OCI-LY1 (cell line): Measurements from ENCODE around the gene LENG1.

Experiments used
- H2AFZ ChIP-seq: fragments of 200-600 bp; sonication (generic), shearing (Covaris generic); 2 replicates; pipeline ENCODE4 v1.6.0; 2014; ENCODE audit warnings: antibody characterized with exemption, mild to moderate bottlenecking, low read length
- H3F3A ChIP-seq: fragments of 200-600 bp; sonication (generic), shearing (Covaris generic); 2 replicates; pipeline ENCODE4 v1.6.0; 2014; ENCODE audit warnings: mild to moderate bottlenecking, antibody characterized with exemption, low read length, moderate library complexity; ENCODE audit not compliant: insufficient read depth
- H3K27ac ChIP-seq: fragments of 200-600 bp; sonication (generic); 2 replicates; pipeline ENCODE4 v1.5.1; 2014; ENCODE audit warnings: low read length, mixed run types, mild to moderate bottlenecking, low read depth; ENCODE audit not compliant: poor library complexity, severe bottlenecking
- H3K27me3 ChIP-seq: fragments of 200-600 bp; sonication (generic); 2 replicates; pipeline ENCODE4 v1.6.0; 2014; ENCODE audit warnings: antibody characterized with exemption, mild to moderate bottlenecking, low read length, moderate library complexity; ENCODE audit not compliant: insufficient read depth
- H3K36me3 ChIP-seq: fragments of 200-600 bp; sonication (generic); 2 replicates; pipeline ENCODE4 v1.6.1; 2014; ENCODE audit warnings: mild to moderate bottlenecking, antibody characterized with exemption, low read length, moderate library complexity, mixed read lengths; ENCODE audit not compliant: insufficient read depth
- H3K4me1 ChIP-seq: fragments of 200-600 bp; sonication (generic); 2 replicates; pipeline ENCODE4 v1.5.1; 2014; ENCODE audit warnings: mild to moderate bottlenecking, low read length, moderate library complexity; ENCODE audit not compliant: insufficient read depth, severe bottlenecking
- H3K4me2 ChIP-seq: fragments of 200-600 bp; sonication (generic), shearing (Covaris generic); 2 replicates; pipeline ENCODE4 v1.6.1; 2014; ENCODE audit warnings: low read length
- H3K4me3 ChIP-seq: fragments of 200-600 bp; sonication (generic); 2 replicates; pipeline ENCODE4 v1.5.1; 2014; ENCODE audit warnings: low read length, low read depth, mild to moderate bottlenecking, mixed read lengths; ENCODE audit not compliant: poor library complexity, severe bottlenecking
- H3K79me2 ChIP-seq: fragments of 200-600 bp; shearing (Covaris generic); 2 replicates; pipeline ENCODE4 v1.6.1; 2016; ENCODE audit warnings: mixed run types, low read length, mixed read lengths; ENCODE audit not compliant: insufficient read depth
- H3K9ac ChIP-seq: fragments of 200-600 bp; sonication (generic), shearing (Covaris generic); 2 replicates; pipeline ENCODE4 v1.6.1; 2014; ENCODE audit warnings: mild to moderate bottlenecking, low read length, mixed read lengths
- H3K9me2 ChIP-seq: fragments of 200-600 bp; sonication (generic), shearing (Covaris generic); 2 replicates; pipeline ENCODE4 v1.6.1; 2014; ENCODE audit warnings: low read depth, mild to moderate bottlenecking, low read length, mixed read lengths
- H3K9me3 ChIP-seq: fragments of 200-600 bp; shearing (Covaris generic); 2 replicates; pipeline ENCODE4 v1.6.1; 2014; ENCODE audit warnings: low read length, mixed read lengths
- H4K20me1 ChIP-seq: fragments of 200-600 bp; sonication (generic), shearing (Covaris generic); 2 replicates; pipeline ENCODE4 v1.6.0; 2016; ENCODE audit warnings: mild to moderate bottlenecking, low read length; ENCODE audit not compliant: insufficient read depth
- EZH2 ChIP-seq: fragments of 200-600 bp; sonication (generic), shearing (Covaris generic); IDR thresholded peaks from 2 replicates; pipeline ENCODE4 v1.8.0; 2017; ENCODE audit warnings: borderline replicate concordance, mixed run types, mild to moderate bottlenecking, antibody characterized with exemption, low read length, moderate library complexity, mixed read lengths
- TF ChIP-seq, protein P1 (sequence below): fragments of 200-600 bp; sonication (generic), shearing (Covaris generic); IDR thresholded peaks from 2 replicates; pipeline ENCODE4 v1.5.1; 2017; ENCODE audit warnings: mild to moderate bottlenecking, antibody characterized with exemption, low read length, moderate library complexity, mixed read lengths

LENG1 gene

DNA sequence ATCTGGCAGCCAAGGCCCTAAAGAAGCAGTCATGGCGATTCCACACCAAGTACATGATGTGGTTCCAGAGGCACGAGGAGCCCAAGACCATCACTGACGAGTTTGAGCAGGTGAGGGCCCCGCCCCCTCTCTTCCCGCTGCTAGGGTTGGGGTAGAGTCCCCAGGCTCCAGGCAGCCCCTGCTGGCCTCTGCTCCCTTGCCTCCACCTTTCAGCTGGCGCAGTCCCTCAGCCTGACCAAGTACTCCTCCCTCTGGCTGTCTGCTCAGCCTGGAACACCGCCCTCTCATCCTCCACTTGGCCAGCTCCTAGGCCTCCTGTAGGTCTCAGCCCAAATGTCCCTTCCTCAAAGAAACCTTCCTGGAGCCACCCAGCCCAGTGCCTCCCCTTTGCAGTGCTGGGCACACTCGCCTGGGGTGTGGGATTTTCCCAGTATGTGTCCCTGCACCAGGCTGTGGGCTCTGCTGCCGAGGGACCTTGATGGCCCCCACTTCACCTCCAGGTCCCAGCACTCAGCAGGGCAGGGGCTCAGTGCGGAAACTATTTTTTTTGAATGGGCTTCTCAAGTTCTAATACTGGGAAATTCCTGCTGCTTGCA is 5.7 kb downstream of the LENG1 start:
- Histone ChIP-seq H3K9ac (no peak overlapping the region), H3K27me3 (no peaks in the 10 kb centered on the region), H3K79me2 (no peaks in the 10 kb centered on the region), H2AFZ (no peak overlapping the region), H3K36me3 (peaks cover 87% of the 10 kb centered on the region), H3K9me2 (no peaks in the 10 kb centered on the region), H3K27ac (no peak overlapping the region), H3K4me2 (no peak overlapping the region), H3K9me3 (no peaks in the 10 kb centered on the region), H3F3A (no peaks in the 10 kb centered on the region), H3K4me1 (peaks cover 7% of the 10 kb centered on the region), H3K4me3 (no peak overlapping the region), H4K20me1 (no peaks in the 10 kb centered on the region)
- TF ChIP-seq, protein P1, sequence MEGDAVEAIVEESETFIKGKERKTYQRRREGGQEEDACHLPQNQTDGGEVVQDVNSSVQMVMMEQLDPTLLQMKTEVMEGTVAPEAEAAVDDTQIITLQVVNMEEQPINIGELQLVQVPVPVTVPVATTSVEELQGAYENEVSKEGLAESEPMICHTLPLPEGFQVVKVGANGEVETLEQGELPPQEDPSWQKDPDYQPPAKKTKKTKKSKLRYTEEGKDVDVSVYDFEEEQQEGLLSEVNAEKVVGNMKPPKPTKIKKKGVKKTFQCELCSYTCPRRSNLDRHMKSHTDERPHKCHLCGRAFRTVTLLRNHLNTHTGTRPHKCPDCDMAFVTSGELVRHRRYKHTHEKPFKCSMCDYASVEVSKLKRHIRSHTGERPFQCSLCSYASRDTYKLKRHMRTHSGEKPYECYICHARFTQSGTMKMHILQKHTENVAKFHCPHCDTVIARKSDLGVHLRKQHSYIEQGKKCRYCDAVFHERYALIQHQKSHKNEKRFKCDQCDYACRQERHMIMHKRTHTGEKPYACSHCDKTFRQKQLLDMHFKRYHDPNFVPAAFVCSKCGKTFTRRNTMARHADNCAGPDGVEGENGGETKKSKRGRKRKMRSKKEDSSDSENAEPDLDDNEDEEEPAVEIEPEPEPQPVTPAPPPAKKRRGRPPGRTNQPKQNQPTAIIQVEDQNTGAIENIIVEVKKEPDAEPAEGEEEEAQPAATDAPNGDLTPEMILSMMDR: no peak
- TF ChIP-seq EZH2: no peak

DNA sequence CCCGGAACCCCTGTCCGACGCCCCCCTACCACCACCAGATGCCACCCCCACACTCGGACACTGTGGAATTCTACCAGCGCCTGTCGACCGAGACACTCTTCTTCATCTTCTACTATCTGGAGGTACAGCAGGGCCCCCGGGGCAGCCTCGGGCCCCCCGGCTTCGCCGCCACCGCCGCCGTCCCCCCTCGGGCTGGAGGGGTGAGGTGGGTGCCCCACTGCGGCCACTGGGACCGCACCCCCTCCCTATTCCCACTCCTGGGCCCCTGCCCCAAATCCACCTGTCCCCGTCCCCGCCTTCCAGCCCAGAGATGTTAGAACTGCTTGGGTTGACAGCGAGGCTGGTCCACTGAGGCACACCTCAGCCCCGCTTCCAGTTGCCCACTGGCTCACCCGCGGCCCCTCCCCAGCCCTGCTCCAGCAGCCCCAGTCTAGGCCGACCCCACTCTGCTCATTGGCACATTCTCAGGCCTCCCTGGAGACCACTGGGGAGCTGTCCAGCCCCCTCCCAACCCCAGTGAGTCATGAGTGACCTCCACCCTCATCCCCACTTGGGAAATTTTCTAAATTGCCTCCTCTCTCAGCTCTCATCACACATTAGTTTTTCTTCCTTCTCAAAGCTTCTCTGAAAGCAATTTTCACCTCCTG is 6.5 kb downstream of the LENG1 start:
- no peaks in the 10 kb centered on the region for H3K79me2 ChIP-seq
- no peaks in the 10 kb centered on the region for H3K9me3 ChIP-seq
- no peaks in the 10 kb centered on the region for H3K27me3 ChIP-seq
- no peak overlapping the region for H3K27ac ChIP-seq
- H4K20me1 ChIP-seq: no peaks in the 10 kb centered on the region
- peaks cover 94% of the 10 kb centered on the region for H3K36me3 ChIP-seq
- no peaks in the 10 kb centered on the region for H3K4me1 ChIP-seq
- no peaks in the 10 kb centered on the region for H3K9me2 ChIP-seq
- no peak for TF ChIP-seq EZH2
- TF ChIP-seq, protein P1: no peak
- no peaks in the 10 kb centered on the region for H3F3A ChIP-seq
- H3K9ac ChIP-seq: no peak overlapping the region
- H3K4me3 ChIP-seq: no peak overlapping the region
- H2AFZ ChIP-seq: no peak overlapping the region
- no peak overlapping the region for H3K4me2 ChIP-seq

DNA sequence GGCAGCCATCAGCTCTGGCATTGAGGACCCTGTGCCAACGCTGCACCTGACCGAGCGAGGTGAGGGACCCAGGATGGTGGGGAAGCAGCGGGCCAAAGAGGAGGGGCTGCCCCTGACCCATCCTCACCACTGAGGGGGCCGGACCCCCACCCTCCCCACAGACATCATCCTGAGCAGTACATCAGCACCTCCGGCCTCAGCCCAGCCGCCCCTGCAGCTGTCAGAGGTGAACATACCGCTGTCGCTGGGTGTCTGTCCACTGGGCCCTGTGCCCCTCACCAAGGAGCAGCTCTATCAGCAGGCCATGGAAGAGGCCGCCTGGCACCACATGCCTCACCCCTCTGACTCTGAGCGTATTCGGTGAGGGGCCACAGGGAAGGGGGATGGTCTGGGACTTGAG is 7.3 kb downstream of the LENG1 start:
- Histone ChIP-seq H3K4me1 (no peaks in the 10 kb centered on the region), H3K4me3 (no peak overlapping the region), H3K9me3 (no peaks in the 10 kb centered on the region), H3K27ac (no peak overlapping the region), H3K36me3 (peaks cover 98% of the 10 kb centered on the region), H3K9me2 (no peaks in the 10 kb centered on the region), H3K4me2 (no peak overlapping the region), H3K9ac (no peak overlapping the region), H3K27me3 (no peaks in the 10 kb centered on the region), H3F3A (no peaks in the 10 kb centered on the region), H2AFZ (no peak overlapping the region), H3K79me2 (no peaks in the 10 kb centered on the region), H4K20me1 (no peaks in the 10 kb centered on the region)
- TF ChIP-seq EZH2: no peak
- TF ChIP-seq, protein P1: no peak
